ENCODE data around the gene TNNT2. TPM values are rescaled to one million over a fixed set of nuclear protein-coding genes. Genes with fewer than 3 reads are reported as not detected.
A peak's percentile ranks its signal among the peaks of the same experiment; 100 is the strongest.

TNNT2 gene
- total RNA-seq, 1 experiment from 2014 or later: 22.2 TPM

DNA sequence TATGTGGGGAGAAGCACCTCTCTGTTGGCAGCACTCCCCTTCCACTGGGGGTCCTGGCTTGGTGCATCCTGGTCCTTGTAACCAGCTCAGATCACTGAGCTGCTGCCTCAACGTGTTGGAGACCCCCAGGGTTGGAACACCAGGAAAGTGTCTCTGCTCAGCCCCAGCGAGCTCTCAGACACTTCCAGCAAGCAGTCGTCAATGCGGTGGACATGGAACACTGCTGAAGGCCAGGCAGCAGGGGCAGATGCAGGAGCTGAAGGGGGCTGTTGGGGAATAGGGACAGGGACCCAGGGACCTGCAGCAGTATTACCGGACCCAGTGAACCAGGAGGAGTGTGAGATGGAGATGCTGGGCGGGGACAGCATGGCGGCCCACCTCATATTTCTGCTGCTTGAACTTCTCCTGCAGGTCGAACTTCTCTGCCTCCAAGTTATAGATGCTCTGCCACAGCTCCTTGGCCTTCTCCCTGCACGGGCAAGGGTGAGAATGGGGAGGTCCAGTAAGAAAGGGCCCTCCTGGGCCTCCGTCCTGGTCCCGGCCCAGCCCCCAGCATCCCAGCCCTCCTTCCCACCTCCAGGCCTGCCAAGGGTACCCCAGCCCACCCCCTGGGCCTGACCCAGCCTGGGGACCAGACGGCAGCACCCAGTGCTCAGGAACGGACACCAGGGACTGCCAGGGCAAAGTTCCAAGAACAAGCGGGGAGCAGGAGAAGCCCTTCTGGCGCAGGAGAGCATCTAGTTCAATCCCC is 16.4 kb downstream of the TNNT2 start:
- in situ Hi-C loops (cut with HindIII; ENCODE audit: low sequenced_read_pairs): no loop called here
- no peak for DNase-seq (ENCODE audit: low spot score)

DNA sequence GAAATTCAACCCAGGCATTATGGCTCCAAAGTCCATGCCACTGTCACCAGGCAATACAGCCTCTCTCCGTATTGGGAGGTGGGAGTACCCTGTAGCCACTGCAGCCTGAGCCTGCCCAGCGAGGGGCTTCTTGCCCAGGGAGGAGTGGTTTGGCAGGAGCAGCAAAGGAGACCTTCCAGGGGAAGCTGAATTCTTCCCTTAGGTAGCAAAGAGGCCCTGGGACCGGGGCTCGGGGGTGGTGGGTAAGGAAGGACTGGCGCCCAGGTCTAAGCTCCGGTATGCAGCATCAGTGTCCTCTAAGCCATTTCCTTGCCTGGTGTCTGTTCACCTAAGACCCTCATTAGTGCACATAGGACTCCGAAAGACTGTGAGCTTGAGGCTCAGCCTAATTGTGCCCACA is 17.0 kb downstream of the TNNT2 start:
- in situ Hi-C loops (cut with HindIII; ENCODE audit: low sequenced_read_pairs): no loop called here
- no peak for DNase-seq (ENCODE audit: low spot score)

DNA sequence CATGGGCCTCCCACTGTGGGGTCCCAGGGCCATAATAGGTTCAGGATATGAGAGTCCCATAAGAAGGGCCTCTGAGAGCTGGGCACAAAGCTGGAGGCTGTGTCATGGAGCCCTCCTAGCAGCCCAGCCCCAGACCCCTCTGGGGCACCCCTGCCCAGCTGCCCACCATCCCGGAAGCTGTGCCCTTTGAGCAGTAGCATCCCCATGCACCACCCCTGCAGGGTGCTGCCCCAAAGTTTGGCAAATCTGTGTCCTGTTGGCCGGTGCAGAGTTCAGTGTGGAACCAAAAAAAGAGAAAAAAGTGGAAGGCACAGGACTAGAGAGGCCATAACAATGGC is 17.6 kb downstream of the TNNT2 start:
- in situ Hi-C loops (cut with HindIII; ENCODE audit: low sequenced_read_pairs): loop anchor here (5.0 kb wide), 1 partner anchor 87 kb away; no protein-coding TSS in a partner anchor
- DNase-seq (ENCODE audit: low spot score): no peak

DNA sequence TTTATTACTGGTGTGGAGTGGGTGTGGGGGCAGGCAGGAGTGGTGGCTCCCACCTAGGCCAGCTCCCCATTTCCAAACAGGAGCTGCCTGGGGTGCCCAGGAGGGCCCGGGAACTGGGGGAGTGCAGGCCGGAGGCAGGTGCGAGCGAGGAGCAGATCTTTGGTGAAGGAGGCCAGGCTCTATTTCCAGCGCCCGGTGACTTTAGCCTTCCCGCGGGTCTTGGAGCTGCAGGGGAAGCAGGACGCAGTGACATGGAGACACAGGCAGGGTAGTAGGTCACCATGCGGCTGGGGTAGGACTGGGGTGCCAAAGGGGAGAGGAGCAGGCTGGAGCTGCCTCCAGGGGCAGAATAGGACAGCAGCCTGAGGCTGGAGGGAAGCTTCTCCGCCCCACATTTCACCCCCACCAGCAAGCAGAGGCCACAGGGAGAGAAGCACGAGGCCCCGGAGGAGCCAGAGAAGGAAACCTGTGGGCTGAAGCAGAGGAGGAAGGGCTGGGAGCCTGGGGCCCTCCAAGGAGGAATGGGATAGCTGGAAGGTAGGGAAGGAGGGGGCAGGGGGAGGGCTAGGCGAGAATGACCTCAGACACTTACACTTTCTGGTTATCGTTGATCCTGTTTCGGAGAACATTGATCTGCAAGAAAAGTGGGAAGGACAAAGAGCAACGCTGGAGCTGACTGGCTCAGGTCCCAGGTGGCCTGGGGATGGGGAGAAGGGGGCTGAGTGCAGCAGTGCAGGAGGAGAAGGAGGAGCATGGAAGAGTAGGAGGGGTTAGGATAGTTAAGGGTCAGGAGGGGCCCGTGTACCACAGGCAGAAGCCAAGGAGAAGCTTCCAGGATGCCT is 18.2 kb downstream of the TNNT2 start:
- DNase-seq (ENCODE audit: low spot score): no peak
- in situ Hi-C loops (cut with HindIII; ENCODE audit: low sequenced_read_pairs): loop anchor here (5.0 kb wide), 1 partner anchor 88 kb away; no protein-coding TSS in a partner anchor

DNA sequence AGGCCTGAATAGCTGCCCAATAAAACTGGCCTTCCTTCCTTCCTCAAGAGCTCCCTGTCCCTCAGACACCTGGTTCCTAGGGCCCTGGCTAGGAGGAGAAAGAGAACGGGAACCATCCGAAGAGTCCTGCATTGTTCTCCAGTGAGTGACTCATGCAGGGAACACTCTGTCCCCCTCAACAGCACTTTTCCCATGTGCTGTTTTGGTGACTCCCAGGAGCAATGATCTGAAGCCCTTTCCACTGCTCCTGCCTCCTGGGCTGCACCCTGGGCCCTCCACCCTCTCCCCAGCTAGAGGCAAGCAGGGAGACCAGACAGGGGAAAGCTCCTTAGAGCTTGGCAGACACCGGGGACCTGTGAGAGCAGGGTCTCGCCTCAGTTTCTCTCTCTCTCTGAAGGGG is 18.9 kb downstream of the TNNT2 start:
- in situ Hi-C loops (cut with HindIII; ENCODE audit: low sequenced_read_pairs): loop anchor here (5.0 kb wide), 1 partner anchor 89 kb away; no protein-coding TSS in a partner anchor
- no peak for DNase-seq (ENCODE audit: low spot score)

DNA sequence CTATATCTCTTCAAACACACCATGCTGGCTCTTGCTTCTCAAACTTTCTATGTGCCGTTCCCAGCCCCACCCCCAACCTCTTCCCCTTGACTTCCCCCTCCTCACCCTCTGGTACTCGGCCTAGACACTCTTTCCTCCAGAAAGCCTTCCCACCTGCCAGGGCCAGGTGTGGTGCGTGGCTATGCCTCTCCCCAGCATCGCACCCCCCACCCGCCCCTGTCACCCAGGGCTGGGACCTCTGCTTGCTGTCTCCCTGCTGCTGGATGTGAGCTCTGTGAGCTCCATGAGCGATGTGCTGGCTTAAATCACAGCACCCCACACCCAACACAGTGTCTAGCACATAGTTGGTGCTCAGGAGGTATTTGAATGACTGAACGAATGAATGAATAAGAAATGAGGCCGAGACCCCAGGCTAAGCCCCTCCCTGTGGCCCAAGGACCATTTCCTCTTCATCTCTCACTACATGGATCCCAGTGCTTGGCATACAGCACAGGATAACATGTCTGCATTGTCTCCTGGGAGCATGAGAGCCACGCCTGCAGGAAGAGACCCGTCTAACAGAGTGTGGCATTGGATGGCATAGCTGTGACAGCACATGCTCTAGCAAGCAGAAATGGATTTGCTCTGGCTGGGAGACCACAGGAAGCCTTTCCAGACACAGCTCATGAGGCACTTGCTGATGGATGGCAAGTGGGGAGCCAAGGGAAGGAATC is 19.7 kb downstream of the TNNT2 start:
- no peak for DNase-seq (ENCODE audit: low spot score)
- in situ Hi-C loops (cut with HindIII; ENCODE audit: low sequenced_read_pairs): loop anchor here (5.0 kb wide), 1 partner anchor 90 kb away; no protein-coding TSS in a partner anchor

DNA sequence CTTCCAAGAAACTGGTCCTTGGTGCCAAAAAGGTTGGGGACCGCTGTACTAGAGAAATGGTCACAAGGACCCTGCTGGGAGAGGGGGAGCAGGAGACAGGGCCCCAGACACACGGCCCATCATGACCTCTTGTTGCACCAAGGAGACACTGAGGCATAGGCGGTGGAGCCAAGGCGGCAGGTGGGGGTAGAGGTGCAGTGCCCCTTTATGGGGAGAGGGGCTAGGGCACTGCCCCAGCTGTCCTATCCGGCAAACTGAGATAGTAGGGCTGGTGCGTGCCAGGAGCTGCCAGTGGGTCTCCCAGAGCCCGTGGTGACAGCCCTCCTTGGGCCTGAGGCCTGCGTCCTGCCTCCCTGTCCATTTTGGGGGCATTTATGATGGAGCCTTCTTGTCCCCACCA is 20.3 kb downstream of the TNNT2 start:
- DNase-seq (ENCODE audit: low spot score): no peak
- in situ Hi-C loops (cut with HindIII; ENCODE audit: low sequenced_read_pairs): loop anchor here (5.0 kb wide), 1 partner anchor 90 kb away; no protein-coding TSS in a partner anchor

DNA sequence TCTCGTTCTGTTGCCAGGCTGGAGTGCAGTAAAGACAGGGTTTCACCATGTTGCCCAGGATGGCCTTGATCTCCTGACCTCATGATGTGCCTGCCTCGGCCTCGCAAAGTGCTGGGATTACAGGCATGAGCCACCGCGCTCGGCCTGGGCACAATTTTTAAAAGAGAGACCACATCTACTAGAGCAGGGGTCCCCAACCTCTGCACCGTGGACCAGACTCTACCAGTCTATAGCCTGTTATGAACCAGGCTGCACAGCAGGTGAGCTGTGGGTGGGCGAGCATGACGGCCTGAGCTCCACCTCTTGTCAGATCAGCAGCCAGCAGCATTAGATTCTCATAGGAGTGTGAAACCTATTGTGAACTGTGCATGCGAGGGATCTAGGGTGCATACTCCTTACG is 20.8 kb downstream of the TNNT2 start:
- DNase-seq (ENCODE audit: low spot score): no peak
- in situ Hi-C loops (cut with HindIII; ENCODE audit: low sequenced_read_pairs): loop anchor here (5.0 kb wide), 1 partner anchor 91 kb away; no protein-coding TSS in a partner anchor

DNA sequence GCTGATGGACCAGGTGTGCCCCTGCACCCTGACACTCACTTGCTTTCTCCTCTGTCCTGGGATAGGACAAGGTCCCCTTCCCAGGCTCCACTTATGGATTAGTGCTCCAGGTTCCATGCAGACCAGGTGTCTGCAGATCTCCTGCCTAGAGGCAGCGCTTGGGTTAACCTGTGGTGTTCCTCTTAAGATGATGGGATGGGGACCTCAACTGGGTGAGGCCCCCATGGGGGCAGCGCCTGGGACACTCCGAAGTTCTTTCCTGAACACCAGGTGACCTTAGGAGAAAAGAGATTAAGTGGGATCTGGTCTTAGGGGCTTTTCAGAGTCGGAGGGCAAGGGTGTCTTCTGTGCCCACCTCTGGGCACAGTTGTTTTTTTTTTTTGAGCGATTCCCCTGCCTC is 21.2 kb downstream of the TNNT2 start:
- in situ Hi-C loops (cut with HindIII; ENCODE audit: low sequenced_read_pairs): loop anchor here (5.0 kb wide), 1 partner anchor 91 kb away; no protein-coding TSS in a partner anchor
- DNase-seq (ENCODE audit: low spot score): no peak

DNA sequence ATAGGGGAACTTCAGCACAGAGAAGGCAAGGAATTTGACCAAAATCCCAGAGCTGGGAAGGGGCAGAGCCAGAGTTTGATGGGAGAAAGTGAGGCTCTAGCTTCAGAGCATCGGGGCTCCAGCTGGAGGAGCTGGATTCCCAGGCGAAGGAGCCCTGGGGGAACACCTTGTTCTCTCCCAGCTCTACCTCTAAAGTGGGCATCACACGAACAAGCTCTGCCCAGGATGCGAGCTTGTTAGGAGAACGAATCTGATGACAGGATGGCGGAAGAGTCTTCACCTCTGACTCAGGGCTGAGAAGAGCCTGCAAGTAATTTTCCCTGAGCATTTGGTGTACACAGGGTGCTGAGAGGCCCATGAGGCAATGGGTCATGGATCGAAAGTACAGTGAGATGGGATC is 22.0 kb downstream of the TNNT2 start:
- in situ Hi-C loops (cut with HindIII; ENCODE audit: low sequenced_read_pairs): loop anchor here (5.0 kb wide), 1 partner anchor 92 kb away; no protein-coding TSS in a partner anchor

DNA sequence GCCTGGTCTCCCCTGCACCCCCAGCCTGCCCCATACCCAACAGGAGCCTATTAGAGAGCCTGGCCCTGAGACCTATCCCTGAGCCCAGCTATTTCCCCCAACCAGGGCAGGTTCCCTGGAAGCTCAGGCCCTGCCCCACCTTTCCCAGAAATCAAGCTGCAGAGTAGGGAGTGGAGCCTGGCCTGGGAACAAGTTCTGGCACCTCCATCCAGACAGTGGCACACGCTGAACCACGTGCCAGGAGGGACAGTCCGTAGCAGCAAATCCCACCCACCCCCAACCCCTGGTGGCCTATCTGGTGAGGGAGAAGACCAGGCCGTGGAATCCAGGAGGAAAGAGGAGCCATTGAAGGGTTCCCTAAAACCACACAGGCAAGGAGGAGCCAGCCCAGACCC is 22.6 kb downstream of the TNNT2 start:
- DNase-seq (ENCODE audit: low spot score): no peak
- in situ Hi-C loops (cut with HindIII; ENCODE audit: low sequenced_read_pairs): loop anchor here (5.0 kb wide), 1 partner anchor 92 kb away; no protein-coding TSS in a partner anchor

More for the DNA sequence above, 22.0 kb downstream of the TNNT2 start:
- no peak for DNase-seq (ENCODE audit: low spot score)

DNA sequence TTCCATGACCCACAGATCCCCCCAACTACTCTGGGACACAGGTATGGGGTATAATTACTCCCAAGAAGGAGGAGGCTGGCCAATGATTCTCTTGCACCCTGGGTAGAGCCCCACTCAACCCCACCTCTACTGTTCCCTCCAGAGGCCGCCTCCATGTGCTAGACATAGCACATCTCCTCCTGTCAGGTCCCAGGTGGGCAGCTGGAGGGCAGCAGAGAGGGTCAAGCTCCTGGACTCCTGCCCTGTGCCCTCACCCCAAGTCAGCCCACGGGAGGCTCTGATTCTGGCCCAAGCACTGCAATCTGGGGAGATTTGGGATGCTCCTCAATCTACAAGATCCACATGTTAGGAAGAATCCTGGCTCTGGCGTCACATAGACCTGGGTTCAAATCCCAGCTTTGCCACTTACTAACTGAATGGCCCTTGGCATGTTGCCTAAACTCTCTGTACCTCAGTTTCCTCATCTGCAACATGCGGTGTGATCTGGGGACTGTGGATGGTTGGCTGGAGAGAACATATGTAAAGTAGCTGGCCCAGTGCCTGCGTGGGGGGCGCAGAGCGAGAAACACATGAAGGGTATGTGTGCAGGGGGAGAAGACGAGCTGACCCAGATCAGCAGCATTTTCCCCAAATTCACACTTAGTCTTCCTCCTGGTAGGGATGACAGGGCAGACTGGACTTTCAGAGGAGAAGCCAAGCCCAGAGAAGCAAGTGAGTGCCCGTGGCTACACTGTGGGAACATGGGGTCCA is 23.2 kb downstream of the TNNT2 start:
- in situ Hi-C loops (cut with HindIII; ENCODE audit: low sequenced_read_pairs): no loop called here
- DNase-seq (ENCODE audit: low spot score): no peak

DNA sequence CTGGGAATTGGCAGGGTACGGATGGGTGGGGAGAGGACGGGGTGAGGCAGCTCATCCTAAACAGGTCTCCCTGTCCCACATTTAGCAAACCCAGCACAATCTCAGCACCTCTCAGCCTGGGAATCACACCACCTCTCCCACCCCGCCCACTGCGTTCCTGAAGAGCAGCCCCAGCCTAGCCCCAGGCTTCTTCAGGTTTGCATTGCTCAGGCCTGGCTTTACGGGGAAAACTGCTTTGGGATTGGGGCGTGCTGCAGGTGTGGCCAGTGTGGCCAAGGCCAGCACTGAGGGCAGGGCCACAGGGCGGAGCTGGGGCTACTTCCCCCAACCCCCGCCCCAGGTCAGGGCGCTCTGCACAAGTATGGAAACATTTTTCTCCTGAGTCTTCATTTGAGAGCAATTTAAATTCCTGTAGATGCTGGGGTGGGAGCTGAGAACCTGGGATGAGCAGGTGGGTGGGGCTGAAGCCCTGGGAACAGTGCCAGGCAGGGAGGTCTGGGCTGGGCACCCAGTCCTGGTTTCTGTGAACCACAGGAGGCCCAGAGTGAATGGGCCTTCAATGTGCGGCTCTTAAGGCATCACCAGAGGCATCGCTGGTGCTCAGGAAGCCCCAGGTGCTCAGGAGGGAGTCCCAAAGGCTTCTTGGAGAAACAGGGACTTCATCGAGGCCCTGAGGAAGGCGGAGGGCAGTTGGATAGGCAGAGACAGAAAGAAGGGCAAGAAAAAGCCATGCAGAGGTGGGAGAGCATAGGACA is 24.1 kb downstream of the TNNT2 start:
- in situ Hi-C loops (cut with HindIII; ENCODE audit: low sequenced_read_pairs): no loop called here
- DNase-seq (ENCODE audit: low spot score): no peak

DNA sequence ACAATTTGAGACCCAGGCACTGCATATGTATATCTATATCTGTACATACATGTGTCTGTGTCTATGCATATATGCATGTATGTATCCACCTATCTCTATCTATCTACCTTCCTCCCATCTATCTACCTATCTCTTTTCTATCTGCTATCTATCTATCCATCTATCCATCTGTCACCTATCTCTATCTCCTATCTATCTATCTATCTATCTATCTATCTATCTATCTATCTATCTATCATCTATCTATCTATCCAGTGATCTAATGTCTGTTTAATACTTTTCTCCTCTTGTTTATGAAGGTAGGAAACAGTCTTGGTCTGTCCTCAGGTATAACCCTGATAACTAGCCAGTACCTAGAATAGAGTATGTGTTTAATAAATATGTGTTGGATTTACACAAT is 25.9 kb downstream of the TNNT2 start:
- in situ Hi-C loops (cut with HindIII; ENCODE audit: low sequenced_read_pairs): no loop called here
- no peak for DNase-seq (ENCODE audit: low spot score)

DNA sequence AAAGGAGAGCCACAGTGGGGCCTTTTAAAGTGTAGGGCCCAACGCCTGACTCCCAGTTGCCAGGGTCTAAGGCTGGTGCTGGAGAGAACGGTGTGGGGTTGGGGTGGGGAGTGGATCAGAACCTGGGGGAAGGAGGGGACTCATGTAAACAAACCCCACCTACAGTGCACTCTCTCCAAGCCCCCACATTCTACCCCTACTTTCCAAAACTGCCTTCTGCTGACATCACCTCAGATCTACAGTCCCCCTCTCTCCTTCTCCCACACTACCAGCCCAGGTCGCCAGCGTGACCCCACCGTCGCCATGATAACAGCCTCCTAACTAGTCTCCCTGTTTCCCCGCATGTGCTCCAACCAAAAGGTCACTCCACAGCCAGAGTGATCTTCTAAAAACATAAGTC is 26.6 kb downstream of the TNNT2 start:
- no peak for DNase-seq (ENCODE audit: low spot score)
- in situ Hi-C loops (cut with HindIII; ENCODE audit: low sequenced_read_pairs): no loop called here

DNA sequence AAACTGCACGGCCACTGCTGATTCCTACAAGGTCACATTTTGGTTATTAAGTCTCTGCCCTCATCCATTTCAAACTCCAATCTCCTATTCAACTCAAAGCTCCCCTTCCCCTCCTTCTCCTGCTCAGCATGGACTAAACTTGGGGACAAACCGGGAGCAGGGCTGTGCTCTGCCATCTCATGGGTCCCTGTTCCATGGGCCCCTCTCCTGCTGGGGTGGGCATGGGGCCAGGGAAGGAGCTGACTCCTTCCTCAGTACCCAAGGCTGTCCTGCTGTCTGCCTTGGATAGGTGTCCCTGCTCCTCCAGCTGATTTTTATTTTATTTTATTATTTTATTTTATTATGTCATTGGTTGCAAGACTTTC is 27.1 kb downstream of the TNNT2 start:
- no peak for DNase-seq (ENCODE audit: low spot score)
- in situ Hi-C loops (cut with HindIII; ENCODE audit: low sequenced_read_pairs): no loop called here

DNA sequence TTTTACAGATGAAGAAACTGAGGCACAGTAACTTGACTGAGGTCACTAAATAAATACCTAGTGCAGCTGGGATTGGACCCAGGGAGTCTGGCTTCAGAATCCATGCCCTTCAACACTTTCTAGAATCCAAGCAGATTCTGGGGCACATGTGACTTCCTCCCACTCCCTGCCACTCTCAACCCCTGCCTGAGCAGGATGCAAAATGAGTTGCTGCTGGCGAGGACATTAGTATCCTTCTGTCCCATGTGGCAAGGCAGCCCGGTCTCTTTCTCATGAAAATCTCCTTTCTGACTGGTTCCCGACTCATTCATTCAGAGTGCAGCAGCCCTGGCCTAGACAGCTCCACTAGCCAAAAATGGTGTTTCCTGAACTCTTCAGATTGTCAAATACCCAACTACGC is 28.4 kb downstream of the TNNT2 start:
- in situ Hi-C loops (cut with HindIII; ENCODE audit: low sequenced_read_pairs): no loop called here
- peak; percentile 9 for DNase-seq (ENCODE audit: low spot score)

DNA sequence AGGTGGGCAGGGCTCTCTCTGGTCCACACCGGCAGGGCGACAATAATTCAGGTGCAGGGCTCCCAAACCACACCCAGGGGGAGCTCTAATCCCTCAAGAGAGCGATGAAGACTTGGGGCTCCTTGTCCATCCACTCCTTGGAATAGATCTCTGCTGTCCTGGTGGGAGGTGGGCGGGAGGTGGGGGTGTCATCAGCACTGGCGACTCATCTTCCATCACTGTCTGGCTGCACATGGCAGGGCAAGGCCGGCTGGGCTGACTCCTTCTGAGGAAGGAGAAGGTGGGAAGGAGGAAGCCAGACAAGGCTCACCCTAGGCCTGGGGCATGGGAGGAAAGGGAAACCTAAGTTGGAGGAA is 29.3 kb downstream of the TNNT2 start:
- in situ Hi-C loops (cut with HindIII; ENCODE audit: low sequenced_read_pairs): no loop called here
- peak; percentile 56 for DNase-seq (ENCODE audit: low spot score)
